ENCODE results near the gene MYL5. TPM values are rescaled to one million over a fixed set of nuclear protein-coding genes. Genes with fewer than 3 reads are reported as not detected.

MYL5 gene
- total RNA-seq, 1 experiment from 2014 or later, result 17.1 TPM

DNA sequence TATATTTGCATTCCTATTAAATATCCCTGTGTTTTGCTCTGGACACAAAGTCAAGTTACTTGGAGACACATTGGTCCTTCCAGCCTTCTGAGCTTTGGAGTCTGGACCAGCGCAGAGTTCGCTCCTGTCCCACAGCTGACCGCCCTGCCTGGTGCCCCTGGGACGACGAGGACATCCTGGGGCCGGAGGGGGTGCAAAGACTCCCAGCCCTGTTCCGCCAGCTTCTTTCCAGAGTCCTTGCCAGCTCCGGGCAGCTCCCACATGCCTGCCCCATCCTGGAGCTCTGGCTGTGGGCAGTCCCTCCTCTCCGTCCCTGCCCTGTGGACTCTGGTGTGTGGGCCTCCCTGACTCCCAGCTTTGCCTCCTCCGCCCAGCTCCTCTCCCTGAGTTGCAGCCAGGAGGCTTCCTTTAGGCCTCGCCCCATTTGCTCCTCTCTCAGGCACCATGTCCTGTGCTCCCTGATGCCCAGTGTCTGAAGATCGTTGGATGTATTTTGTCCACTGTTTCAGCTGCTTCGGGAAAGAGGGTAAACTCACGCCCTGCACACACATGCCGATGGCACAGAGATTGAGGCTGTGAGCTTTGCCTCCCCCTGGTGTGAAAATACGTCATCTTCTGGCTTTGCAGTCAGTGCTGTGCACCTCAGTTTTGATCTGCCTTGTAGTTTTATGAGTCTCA, 26.4 kb downstream of the MYL5 start:
- H3K4me1 Mint-ChIP-seq (ENCODE audit: low read depth, unreplicated experiment), result no peaks in the 10 kb centered on the region
- no peak overlapping the region for H3K27ac Mint-ChIP-seq (ENCODE audit: unreplicated experiment)
- CTCF ChIA-PET, result interaction anchor here (0.8 kb wide), 1 partner anchor 14 kb away, joined by 3 read pairs; no protein-coding TSS in a partner anchor
- no peak overlapping the region for H3K4me3 Mint-ChIP-seq (ENCODE audit: unreplicated experiment)
- Histone ChIP-seq H3K27me3 (replicated peaks; ENCODE audit: control insufficient read depth, insufficient read depth, low read length) (no peaks in the 10 kb centered on the region), H3K9me3 (no peaks in the 10 kb centered on the region), H3K36me3 (ENCODE audit: control insufficient read depth, insufficient read depth, low read length) (no peaks in the 10 kb centered on the region), H3K4me1 (no peaks in the 10 kb centered on the region), H3K4me3 (ENCODE audit: low read depth, low read length) (no peak overlapping the region)
- no peaks in the 10 kb centered on the region for H3K9me3 Mint-ChIP-seq (ENCODE audit: unreplicated experiment)
- POLR2A ChIA-PET, result no interaction called here
- no peak for DNase-seq
- TF ChIP-seq, protein P1, sequence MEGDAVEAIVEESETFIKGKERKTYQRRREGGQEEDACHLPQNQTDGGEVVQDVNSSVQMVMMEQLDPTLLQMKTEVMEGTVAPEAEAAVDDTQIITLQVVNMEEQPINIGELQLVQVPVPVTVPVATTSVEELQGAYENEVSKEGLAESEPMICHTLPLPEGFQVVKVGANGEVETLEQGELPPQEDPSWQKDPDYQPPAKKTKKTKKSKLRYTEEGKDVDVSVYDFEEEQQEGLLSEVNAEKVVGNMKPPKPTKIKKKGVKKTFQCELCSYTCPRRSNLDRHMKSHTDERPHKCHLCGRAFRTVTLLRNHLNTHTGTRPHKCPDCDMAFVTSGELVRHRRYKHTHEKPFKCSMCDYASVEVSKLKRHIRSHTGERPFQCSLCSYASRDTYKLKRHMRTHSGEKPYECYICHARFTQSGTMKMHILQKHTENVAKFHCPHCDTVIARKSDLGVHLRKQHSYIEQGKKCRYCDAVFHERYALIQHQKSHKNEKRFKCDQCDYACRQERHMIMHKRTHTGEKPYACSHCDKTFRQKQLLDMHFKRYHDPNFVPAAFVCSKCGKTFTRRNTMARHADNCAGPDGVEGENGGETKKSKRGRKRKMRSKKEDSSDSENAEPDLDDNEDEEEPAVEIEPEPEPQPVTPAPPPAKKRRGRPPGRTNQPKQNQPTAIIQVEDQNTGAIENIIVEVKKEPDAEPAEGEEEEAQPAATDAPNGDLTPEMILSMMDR (IDR thresholded peaks at IDR 0.05; ENCODE audit: insufficient read depth in 1 of 2, low read depth in 1 of 2, low read length in 1 of 2, severe bottlenecking in 1 of 2, unreplicated experiment in 1 of 2), result no peak
- no TSS peak for BruUV-seq (replicated peaks)
- peaks cover 11% of the 10 kb centered on the region for H3K36me3 Mint-ChIP-seq (ENCODE audit: insufficient read depth, unreplicated experiment)
- no peaks in the 10 kb centered on the region for H3K27me3 Mint-ChIP-seq (ENCODE audit: insufficient read depth, unreplicated experiment)
- intact Hi-C loops (cut with micrococcal nuclease; ENCODE audit: unreplicated experiment), result no loop called here

DNA sequence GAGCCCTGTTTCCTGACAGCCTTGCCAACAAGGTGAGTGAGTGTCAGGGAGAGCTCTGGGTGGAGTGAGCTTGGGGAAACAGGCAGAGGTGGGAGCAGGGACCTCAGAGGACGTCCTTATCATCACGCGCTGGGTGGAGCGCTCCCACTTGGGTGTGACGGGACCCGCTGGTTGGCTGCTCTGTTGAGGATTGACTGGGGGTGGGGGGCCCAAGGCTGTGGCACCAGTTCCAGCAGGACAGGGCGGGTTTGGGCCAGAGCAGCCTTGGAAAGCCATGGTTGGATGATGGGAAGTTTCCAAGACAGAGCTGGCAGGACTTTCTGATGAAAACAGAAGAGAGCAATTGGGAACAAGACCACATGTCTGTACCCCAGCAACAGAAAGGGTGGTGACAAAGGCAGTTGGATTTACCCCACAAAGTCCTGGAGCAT, 28.3 kb downstream of the MYL5 start:
- Mint-ChIP-seq H3K27me3 (ENCODE audit: insufficient read depth, unreplicated experiment) (no peaks in the 10 kb centered on the region), H3K27ac (ENCODE audit: unreplicated experiment) (no peak overlapping the region), H3K4me1 (ENCODE audit: low read depth, unreplicated experiment) (no peaks in the 10 kb centered on the region), H3K4me3 (ENCODE audit: unreplicated experiment) (no peak overlapping the region), H3K36me3 (ENCODE audit: insufficient read depth, unreplicated experiment) (peaks cover 11% of the 10 kb centered on the region), H3K9me3 (ENCODE audit: unreplicated experiment) (no peaks in the 10 kb centered on the region)
- no peaks in the 10 kb centered on the region for H3K36me3 ChIP-seq (ENCODE audit: control insufficient read depth, insufficient read depth, low read length)
- no TSS peak for BruUV-seq (replicated peaks)
- H3K27me3 ChIP-seq (replicated peaks; ENCODE audit: control insufficient read depth, insufficient read depth, low read length), result no peaks in the 10 kb centered on the region
- ChIA-PET CTCF (no interaction called here), POLR2A (no interaction called here)
- no peaks in the 10 kb centered on the region for H3K4me1 ChIP-seq
- no peaks in the 10 kb centered on the region for H3K9me3 ChIP-seq
- intact Hi-C loops (cut with micrococcal nuclease; ENCODE audit: unreplicated experiment), result no loop called here
- H3K4me3 ChIP-seq (ENCODE audit: low read depth, low read length), result no peak overlapping the region
- DNase-seq, result no peak
- TF ChIP-seq, protein P1 (IDR thresholded peaks at IDR 0.05; ENCODE audit: insufficient read depth in 1 of 2, low read depth in 1 of 2, low read length in 1 of 2, severe bottlenecking in 1 of 2, unreplicated experiment in 1 of 2), result no peak

DNA sequence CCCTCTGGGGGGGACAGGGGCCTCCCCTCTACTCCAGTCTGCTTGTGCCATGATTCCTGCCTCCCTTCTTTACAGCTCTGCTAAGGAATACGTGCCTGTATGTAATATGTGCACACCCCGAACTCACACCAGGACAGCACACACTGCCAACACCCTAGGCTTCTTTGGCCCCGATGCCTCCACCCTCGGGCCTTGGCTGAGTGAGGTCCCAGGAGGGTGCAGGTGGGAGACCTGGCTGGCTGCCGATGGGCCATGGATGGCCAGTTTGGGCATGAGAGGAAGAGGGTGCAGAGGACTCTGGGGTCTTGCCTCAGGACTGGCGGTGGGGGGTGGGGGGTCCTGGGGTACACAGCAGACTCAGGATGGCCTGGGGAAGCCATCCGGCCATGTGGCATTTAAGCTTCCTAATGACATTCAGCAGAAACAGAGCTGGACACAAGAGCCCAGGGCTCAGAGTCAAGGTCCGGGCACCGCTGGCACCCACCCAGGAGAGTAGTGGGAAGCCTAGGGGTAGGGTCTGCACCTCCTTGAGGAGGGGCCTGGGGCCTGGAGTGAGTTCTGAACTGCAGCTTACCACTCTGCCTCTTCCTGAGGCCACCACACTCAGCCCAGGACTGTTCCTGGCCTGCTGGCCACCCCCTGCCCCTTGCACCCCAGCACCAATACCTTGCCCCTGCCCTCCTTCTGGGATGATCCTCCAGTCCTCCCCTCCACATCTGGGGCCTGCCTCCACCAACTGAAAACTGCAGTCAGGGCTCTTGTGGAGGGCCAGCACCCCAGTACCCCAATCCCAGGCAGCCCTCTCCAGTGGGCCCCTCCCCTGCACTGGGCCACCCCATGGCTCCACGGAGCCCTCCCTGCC, 29.2 kb downstream of the MYL5 start:
- Histone ChIP-seq H3K4me3 (ENCODE audit: low read depth, low read length) (no peak overlapping the region), H3K36me3 (ENCODE audit: control insufficient read depth, insufficient read depth, low read length) (peaks cover 1% of the 10 kb centered on the region; the same call in 1 of the 2 replicates), H3K9me3 (no peaks in the 10 kb centered on the region), H3K27me3 (replicated peaks; ENCODE audit: control insufficient read depth, insufficient read depth, low read length) (no peaks in the 10 kb centered on the region), H3K4me1 (no peaks in the 10 kb centered on the region)
- Mint-ChIP-seq H3K27me3 (ENCODE audit: insufficient read depth, unreplicated experiment) (no peaks in the 10 kb centered on the region), H3K36me3 (ENCODE audit: insufficient read depth, unreplicated experiment) (peaks cover 14% of the 10 kb centered on the region), H3K4me1 (ENCODE audit: low read depth, unreplicated experiment) (no peaks in the 10 kb centered on the region), H3K27ac (ENCODE audit: unreplicated experiment) (no peak overlapping the region), H3K4me3 (ENCODE audit: unreplicated experiment) (no peak overlapping the region), H3K9me3 (ENCODE audit: unreplicated experiment) (no peaks in the 10 kb centered on the region)
- intact Hi-C loops (cut with micrococcal nuclease; ENCODE audit: unreplicated experiment), result no loop called here
- ChIA-PET CTCF (no interaction called here), POLR2A (no interaction called here)
- BruUV-seq (replicated peaks), result no TSS peak
- TF ChIP-seq, protein P1 (IDR thresholded peaks at IDR 0.05; ENCODE audit: insufficient read depth in 1 of 2, low read depth in 1 of 2, low read length in 1 of 2, severe bottlenecking in 1 of 2, unreplicated experiment in 1 of 2), result no peak
- DNase-seq, result no peak

All from Caco-2 (cell line).